Measurements from ENCODE around the gene CREB3. TPM values are rescaled to one million over a fixed set of nuclear protein-coding genes. Genes with fewer than 3 reads are reported as not detected.
A peak's percentile ranks its signal among the peaks of the same experiment; 100 is the strongest.

The CREB3 gene
- total RNA-seq, 4 donors from 2014 or later = 30.5 to 105 (median 47.2) TPM

GRCh38 chr9:35691757-35692301 is 40.6 kb upstream of the CREB3 start:
- Histone ChIP-seq H3K4me1 (no peaks in the 10 kb centered on the region), H3K27ac (peak overlapping the region; percentile 93 to 98), H3K9me3 (no peaks in the 10 kb centered on the region), H3K4me3 (peak overlapping the region; percentile 57 to 71), H3K36me3 (no peaks in the 10 kb centered on the region), H3K27me3 (no peaks in the 10 kb centered on the region)
- intact Hi-C loops (cut with DNase I; ENCODE audit: low total_unique reads) = no loop called here
- peak in 1 of 2 donors; percentile 60 for DNase-seq
- TF ChIP-seq POLR2A (IDR thresholded peaks at IDR 0.05) (no peak), CTCF (IDR thresholded peaks at IDR 0.05) (no peak)

DNA sequence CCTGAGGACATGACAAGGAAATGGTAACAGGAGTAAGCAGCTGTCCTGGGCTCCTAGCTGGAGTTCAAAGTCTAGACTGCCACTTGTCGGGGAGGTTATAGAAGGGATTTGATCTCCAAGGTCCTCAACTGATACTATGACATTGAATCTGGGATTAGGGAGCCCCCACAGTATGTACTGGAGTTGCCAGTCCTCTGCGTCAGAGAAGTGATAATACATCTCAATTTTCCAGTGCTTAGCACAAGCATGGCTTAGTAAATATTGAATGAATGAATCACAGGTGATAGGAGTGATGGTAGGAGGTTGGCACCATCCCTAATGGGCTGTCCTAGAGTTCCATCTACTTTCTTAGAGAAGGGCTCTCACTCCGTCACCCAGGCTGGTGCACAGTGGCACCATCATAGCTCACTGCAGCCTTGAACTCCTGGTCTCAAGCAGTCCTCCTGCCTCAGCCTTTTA is 36.5 kb upstream of the CREB3 start:
- Histone ChIP-seq H3K4me1 (no peaks in the 10 kb centered on the region), H3K9me3 (no peaks in the 10 kb centered on the region), H3K4me3 (no peak overlapping the region), H3K27me3 (no peaks in the 10 kb centered on the region), H3K27ac (peak overlapping the region; percentile 55 to 62), H3K36me3 (no peaks in the 10 kb centered on the region)
- TF ChIP-seq CTCF (IDR thresholded peaks at IDR 0.05) (no peak), POLR2A (IDR thresholded peaks at IDR 0.05) (no peak)
- intact Hi-C loops (cut with DNase I; ENCODE audit: low total_unique reads) = no loop called here
- DNase-seq = no peak

GRCh38 chr9:35696520-35697215 is 35.8 kb upstream of the CREB3 start:
- no peak for TF ChIP-seq POLR2A (IDR thresholded peaks at IDR 0.05)
- TF ChIP-seq CTCF (IDR thresholded peaks at IDR 0.05) = peak; percentile 72 to 90 (median 80)
- Histone ChIP-seq H3K36me3 (no peaks in the 10 kb centered on the region), H3K4me1 (no peaks in the 10 kb centered on the region), H3K27ac (peak overlapping the region; percentile 55 to 62), H3K4me3 (no peak overlapping the region), H3K9me3 (no peaks in the 10 kb centered on the region), H3K27me3 (no peaks in the 10 kb centered on the region)
- intact Hi-C loops (cut with DNase I; ENCODE audit: low total_unique reads) = no loop called here
- peak; percentile 68 to 71 for DNase-seq

DNA sequence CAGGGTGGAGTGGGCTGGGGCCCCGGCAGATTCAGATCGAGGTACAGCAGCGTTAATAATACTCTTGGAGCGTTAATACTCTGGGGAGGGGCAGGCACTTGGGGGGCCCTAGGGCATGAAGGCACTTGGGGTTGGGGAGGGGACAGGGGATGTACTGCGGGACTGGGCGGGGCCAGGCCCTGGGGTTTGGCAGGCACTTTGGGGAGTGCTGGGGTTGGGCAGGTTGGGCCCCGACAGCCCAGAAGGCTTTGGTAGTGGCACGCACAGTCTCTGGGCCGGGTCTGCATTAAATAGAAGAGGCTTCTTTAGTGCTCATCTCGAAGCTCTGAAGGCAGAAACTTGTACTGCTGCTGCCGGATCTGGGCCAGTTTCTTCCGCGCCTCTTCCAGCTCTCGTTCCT is 35.0 kb upstream of the CREB3 start:
- intact Hi-C loops (cut with DNase I; ENCODE audit: low total_unique reads) = no loop called here
- DNase-seq = peak in 1 of 2 donors; percentile 23
- no peak for TF ChIP-seq CTCF (IDR thresholded peaks at IDR 0.05)
- TF ChIP-seq POLR2A (IDR thresholded peaks at IDR 0.05) = no peak
- Histone ChIP-seq H3K27me3 (no peaks in the 10 kb centered on the region), H3K36me3 (no peaks in the 10 kb centered on the region), H3K4me3 (no peak overlapping the region), H3K9me3 (no peaks in the 10 kb centered on the region), H3K4me1 (no peaks in the 10 kb centered on the region), H3K27ac (peak overlapping the region; percentile 55 to 62)

- TF ChIP-seq POLR2A (IDR thresholded peaks at IDR 0.05) (no peak), CTCF (IDR thresholded peaks at IDR 0.05) (no peak)
- intact Hi-C loops (cut with DNase I; ENCODE audit: low total_unique reads) = no loop called here
- no peak for DNase-seq
- H3K4me1 ChIP-seq = no peaks in the 10 kb centered on the region
- H3K9me3 ChIP-seq = no peaks in the 10 kb centered on the region
- H3K27me3 ChIP-seq = no peaks in the 10 kb centered on the region
- H3K27ac ChIP-seq = peak overlapping the region in 1 of 2 donors; percentile 62
- no peaks in the 10 kb centered on the region for H3K36me3 ChIP-seq
- no peak overlapping the region for H3K4me3 ChIP-seq
Observed at GRCh38 chr9:35698231-35698630, 34.2 kb upstream of the CREB3 start.
